D341Med (cell line): ENCODE data around the gene DISP2.

ENCODE experiments used
- DNase-seq: peaks from one replicate; pipeline ENCODE4 v3.0.0; 2012; ENCODE audit warnings: low spot score

DISP2 gene

DNA sequence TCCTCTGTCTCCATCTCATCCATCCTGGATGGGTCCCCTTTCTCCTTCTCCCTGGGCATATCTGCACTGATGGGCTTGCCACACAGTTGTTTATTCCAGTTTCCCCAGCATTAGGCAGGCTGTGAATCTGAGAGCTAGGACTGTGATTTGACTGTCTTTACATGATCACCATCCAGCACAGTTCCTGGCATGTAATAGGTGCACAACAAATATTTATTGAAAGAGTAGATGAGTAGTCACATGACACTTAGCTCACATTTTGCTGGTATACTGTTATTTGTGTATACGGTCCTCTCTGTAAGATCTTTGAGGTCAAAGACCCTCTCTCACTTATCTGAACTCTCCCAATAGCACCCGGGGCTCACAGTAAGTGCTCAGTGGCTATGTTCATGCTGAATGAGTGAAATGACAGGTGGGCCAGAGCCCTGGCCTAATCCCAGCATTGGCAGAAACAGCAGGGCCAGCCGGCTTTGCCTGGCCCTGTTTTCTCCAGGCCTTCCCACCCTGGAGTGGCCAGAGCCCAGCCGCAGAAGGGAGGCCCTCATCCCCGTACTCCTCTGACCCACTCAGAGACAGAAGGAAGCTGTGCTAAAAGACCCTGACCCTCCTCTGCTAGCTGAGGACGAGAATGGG, 66.6 kb downstream of the DISP2 start:
- no peak for DNase-seq

GRCh38 chr15:40425681-40426080, 67.7 kb downstream of the DISP2 start:
- no peak for DNase-seq

DNA sequence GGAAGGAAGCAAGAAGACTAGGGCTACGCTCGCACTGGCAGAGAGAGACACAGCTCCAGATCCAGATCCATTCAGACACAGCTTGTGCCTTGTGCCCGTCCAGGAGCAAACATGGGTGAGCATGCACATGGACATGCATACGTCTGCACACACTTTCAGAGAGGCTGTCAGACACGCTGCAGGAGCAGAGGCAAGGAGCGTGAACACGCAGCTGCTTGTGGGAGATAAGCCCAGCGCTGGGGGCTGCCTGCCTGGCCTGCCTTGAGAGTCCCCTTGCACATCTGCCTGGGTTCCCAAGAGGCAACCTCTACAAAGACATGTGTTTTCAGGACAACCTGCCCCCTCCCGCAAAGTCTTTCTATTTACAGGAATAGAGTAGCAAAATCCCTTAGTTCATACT, 69.2 kb downstream of the DISP2 start:
- DNase-seq = no peak

DNA sequence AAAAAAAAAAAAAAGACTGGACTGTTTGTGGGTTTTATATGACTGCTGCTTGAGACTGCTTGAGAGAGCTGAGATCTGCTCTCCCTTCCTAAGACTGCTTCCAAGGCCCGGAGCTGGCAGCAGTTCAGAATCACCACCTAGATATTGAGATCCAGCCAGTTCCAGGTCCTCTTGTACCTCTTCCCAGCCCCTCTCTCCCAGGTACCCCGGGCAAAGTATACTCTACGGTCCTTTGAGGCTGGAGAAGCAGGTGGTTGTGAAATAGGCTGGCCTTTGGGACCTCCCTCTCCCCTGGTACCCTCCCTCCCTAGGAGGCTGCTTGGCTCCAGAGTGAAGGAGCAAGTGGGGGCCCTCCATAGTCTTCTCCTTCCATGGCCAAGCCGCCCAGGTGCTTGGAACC, 70.2 kb downstream of the DISP2 start:
- no peak for DNase-seq
